ENCODE data around the gene SPAG17. TPM values are rescaled to one million over a fixed set of nuclear protein-coding genes. Genes with fewer than 3 reads are reported as not detected.

The SPAG17 gene
- total RNA-seq, 1 donor, result 3.3 TPM

GRCh38 chr1:118007391-118007790 lies 177.6 kb downstream of the SPAG17 start:
- TF ChIP-seq CTCF (IDR thresholded peaks at IDR 0.05; ENCODE audit: extremely low read depth, low read depth, low read length), result no peak
- H3K36me3 ChIP-seq (ENCODE audit: insufficient read depth, low read length), result no peaks in the 10 kb centered on the region
- no peaks in the 10 kb centered on the region for H3K4me1 ChIP-seq (ENCODE audit: insufficient read depth, low read length)
- H3K79me2 ChIP-seq (ENCODE audit: insufficient read depth, low read length), result no peaks in the 10 kb centered on the region
- no peak overlapping the region for H2AFZ ChIP-seq (ENCODE audit: low read length)
- H3K4me2 ChIP-seq (ENCODE audit: insufficient read depth, low read length), result no peak overlapping the region
- H3K4me3 ChIP-seq (ENCODE audit: insufficient read depth, low read length), result no peak overlapping the region
- H3K27ac ChIP-seq (ENCODE audit: low read depth, low read length), result no peak overlapping the region
- H3K27me3 ChIP-seq (ENCODE audit: insufficient read depth, low read length), result no peaks in the 10 kb centered on the region
- H3K9me3 ChIP-seq (ENCODE audit: low read depth, low read length), result no peaks in the 10 kb centered on the region
- no peak for DNase-seq (ENCODE audit: insufficient read length, low spot score, missing footprints)
- no peaks in the 10 kb centered on the region for H4K20me1 ChIP-seq (ENCODE audit: insufficient read depth, low read length)

- no peaks in the 10 kb centered on the region for H3K36me3 ChIP-seq (ENCODE audit: insufficient read depth, low read length)
- H3K9me3 ChIP-seq (ENCODE audit: low read depth, low read length), result no peaks in the 10 kb centered on the region
- TF ChIP-seq CTCF (IDR thresholded peaks at IDR 0.05; ENCODE audit: extremely low read depth, low read depth, low read length), result no peak
- no peak for DNase-seq (ENCODE audit: insufficient read length, low spot score, missing footprints)
- no peak overlapping the region for H3K4me3 ChIP-seq (ENCODE audit: insufficient read depth, low read length)
- H3K27ac ChIP-seq (ENCODE audit: low read depth, low read length), result no peak overlapping the region
- no peaks in the 10 kb centered on the region for H3K79me2 ChIP-seq (ENCODE audit: insufficient read depth, low read length)
- no peaks in the 10 kb centered on the region for H3K27me3 ChIP-seq (ENCODE audit: insufficient read depth, low read length)
- H2AFZ ChIP-seq (ENCODE audit: low read length), result no peak overlapping the region
- no peaks in the 10 kb centered on the region for H4K20me1 ChIP-seq (ENCODE audit: insufficient read depth, low read length)
- H3K4me2 ChIP-seq (ENCODE audit: insufficient read depth, low read length), result no peak overlapping the region
- H3K4me1 ChIP-seq (ENCODE audit: insufficient read depth, low read length), result no peaks in the 10 kb centered on the region
These were observed 180.7 kb downstream of the SPAG17 start for GRCh38 chr1:118004312-118004711.

GRCh38 chr1:117985973-117986372 lies 199.1 kb downstream of the SPAG17 start:
- no peaks in the 10 kb centered on the region for H3K4me1 ChIP-seq (ENCODE audit: insufficient read depth, low read length)
- H3K79me2 ChIP-seq (ENCODE audit: insufficient read depth, low read length), result no peaks in the 10 kb centered on the region
- no peaks in the 10 kb centered on the region for H3K9me3 ChIP-seq (ENCODE audit: low read depth, low read length)
- H3K4me2 ChIP-seq (ENCODE audit: insufficient read depth, low read length), result no peak overlapping the region
- no peak overlapping the region for H2AFZ ChIP-seq (ENCODE audit: low read length)
- no peaks in the 10 kb centered on the region for H3K36me3 ChIP-seq (ENCODE audit: insufficient read depth, low read length)
- no peak overlapping the region for H3K4me3 ChIP-seq (ENCODE audit: insufficient read depth, low read length)
- H3K27ac ChIP-seq (ENCODE audit: low read depth, low read length), result no peak overlapping the region
- no peaks in the 10 kb centered on the region for H4K20me1 ChIP-seq (ENCODE audit: insufficient read depth, low read length)
- TF ChIP-seq CTCF (IDR thresholded peaks at IDR 0.05; ENCODE audit: extremely low read depth, low read depth, low read length), result no peak
- DNase-seq (ENCODE audit: insufficient read length, low spot score, missing footprints), result no peak
- no peaks in the 10 kb centered on the region for H3K27me3 ChIP-seq (ENCODE audit: insufficient read depth, low read length)

- Histone ChIP-seq H3K27ac (ENCODE audit: low read depth, low read length) (no peak overlapping the region), H3K79me2 (ENCODE audit: insufficient read depth, low read length) (no peaks in the 10 kb centered on the region), H2AFZ (ENCODE audit: low read length) (no peak overlapping the region), H3K4me3 (ENCODE audit: insufficient read depth, low read length) (no peak overlapping the region), H3K36me3 (ENCODE audit: insufficient read depth, low read length) (no peaks in the 10 kb centered on the region), H3K4me2 (ENCODE audit: insufficient read depth, low read length) (no peak overlapping the region), H3K27me3 (ENCODE audit: insufficient read depth, low read length) (no peaks in the 10 kb centered on the region), H4K20me1 (ENCODE audit: insufficient read depth, low read length) (no peaks in the 10 kb centered on the region), H3K9me3 (ENCODE audit: low read depth, low read length) (no peaks in the 10 kb centered on the region), H3K4me1 (ENCODE audit: insufficient read depth, low read length) (no peaks in the 10 kb centered on the region)
- no peak for TF ChIP-seq CTCF (IDR thresholded peaks at IDR 0.05; ENCODE audit: extremely low read depth, low read depth, low read length)
- no peak for DNase-seq (ENCODE audit: insufficient read length, low spot score, missing footprints)
These were observed 199.8 kb downstream of the SPAG17 start for GRCh38 chr1:117985239-117985638.
